Hematopoietic multipotent progenitor cell treated with erythropoietin and hydrocortisone succinate and interleukin-3 and kit ligand, for 4 days (in vitro differentiated cells): ENCODE measurements around the gene DNAJB6.

Source experiments
- DNase-seq: peaks from one replicate; pipeline ENCODE4 v3.0.0-alpha.2; 2015

Gene DNAJB6

DNA sequence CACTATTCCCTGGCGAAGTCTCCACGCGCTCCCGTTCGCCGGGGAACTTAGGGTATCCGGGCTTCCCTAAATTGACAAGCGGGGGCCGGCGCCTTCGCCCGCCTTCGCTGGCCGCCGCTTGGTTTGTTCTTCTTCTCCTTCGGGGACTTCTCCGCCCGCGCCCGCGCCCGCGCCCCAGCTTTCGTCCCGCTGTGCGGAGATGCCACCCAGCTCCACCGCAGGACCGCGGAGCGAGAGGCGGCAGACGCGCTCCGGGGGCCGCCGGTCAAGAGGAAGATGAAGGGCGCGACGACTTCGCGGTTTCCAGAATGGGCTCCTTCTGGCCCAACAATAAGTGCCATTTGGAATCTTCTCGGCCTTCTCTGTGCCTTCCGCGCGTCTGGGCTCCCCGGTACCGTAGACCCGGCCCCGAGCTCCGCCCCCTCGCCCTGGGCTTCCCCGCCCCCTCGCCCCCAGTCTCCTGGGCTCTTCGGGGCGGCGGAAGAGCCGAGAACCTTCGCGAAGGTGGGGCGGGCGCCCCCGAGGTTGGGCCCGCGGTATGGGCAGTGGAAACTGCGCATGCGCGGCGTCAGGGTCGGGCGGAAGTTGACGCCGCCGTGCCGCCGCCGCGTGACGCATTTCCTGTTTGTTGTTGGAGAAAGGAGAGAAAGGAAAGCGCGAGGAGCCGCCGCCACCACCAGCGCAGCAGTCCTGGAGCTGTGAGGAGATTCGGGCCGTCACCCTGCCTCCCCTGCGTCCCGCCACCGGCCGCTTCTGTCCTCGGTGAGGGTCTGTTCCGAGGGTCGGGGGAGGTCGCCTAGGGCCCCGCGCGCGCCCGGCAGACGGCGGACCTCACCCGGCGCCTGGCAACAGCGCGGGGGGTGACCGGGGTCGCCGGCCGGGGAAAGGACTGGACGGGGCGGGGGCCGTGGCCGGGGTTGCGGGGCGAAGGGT lies at the start of gene DNAJB6:
DNAJB6 (plus strand) TSS at position 622 of the 933 bp plus-strand sequence. CDS start 21,569 bp downstream, outside the sequence.
- DNase-seq: peak; percentile 97

DNA sequence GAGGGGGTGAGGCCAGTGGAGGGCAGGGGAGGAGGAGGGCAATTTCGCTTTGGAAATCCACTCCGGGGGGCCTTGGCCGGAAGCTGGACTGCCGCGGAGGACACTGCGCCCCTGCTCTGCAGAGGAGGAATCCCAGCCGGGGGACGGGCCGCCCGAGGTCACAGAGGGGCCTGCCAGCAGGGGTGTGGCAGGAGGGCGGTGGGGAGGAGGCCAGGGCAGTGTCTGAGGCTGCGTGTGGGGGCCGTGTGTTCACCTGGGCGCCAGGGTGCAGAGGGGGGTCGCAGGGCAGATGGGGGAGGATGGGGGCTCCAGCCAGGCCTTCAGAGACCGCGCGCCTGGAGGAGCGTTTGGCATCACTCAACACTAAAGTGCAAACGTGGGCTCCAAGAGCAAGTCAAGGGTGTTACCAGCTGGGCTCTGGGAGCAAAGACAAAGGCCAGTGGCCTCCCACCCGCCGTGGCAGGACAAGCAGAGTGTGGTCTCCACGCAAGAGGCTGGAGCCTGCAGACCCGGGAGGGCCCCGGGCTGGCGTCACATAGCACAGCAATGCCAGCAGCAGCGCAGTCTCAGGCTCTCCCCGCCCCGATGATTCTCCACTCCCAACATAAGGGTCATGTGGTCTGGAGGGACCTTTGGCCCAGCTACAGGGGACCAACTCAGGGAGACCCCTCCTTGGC lies 45.3 kb upstream of the DNAJB6 start:
- no peak for DNase-seq

DNA sequence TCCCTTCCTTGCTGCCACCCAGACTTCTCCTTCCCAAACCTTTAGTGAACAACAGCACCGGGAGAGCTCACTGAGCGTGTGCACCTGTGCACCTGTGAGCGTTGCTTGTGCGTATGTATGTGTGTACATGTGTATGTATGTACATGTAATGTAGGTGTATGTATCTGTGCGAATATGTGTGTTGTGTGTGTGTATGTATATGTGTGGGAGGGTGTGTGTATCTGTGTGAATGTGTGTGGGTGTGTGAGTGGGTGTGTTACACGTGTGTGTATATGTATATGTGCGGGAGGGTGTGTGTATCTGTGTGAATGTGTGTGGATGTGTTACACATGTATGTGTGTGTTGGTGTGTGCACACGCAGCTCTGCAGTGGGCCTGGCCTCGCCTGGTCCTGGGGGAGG lies 44.5 kb upstream of the DNAJB6 start:
- no peak for DNase-seq

DNA sequence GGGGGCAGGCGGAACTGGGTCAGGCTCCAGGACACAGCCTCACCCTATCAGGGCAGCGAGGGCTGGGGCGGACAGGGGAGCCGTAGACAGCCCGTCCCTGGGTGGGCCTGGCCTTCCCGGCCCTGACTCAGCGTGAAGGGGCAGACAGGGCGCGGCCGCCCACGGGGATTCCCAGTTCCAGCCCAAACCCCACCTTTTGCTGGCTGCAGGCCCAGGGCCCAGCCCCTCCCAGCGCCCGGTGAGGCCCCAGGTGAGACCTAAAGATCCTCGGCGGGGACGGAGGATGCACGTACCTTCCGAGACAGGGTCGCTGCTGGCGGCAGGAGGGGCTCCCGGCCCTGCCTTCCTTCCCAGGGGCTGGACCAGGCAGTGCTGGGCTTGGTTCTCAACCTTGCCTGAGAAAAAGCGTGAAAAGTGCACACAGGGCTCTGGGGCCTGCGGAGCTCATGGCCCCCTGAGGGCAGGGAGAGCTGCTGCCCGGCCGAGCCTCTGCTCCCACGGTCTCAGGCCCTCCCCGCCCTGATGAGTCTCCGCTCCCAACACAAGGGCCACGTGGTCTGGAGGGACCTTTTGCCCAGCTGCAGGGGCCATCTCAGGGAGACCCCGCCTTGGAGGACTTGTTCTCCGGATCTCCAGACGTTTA lies 43.9 kb upstream of the DNAJB6 start:
- DNase-seq: no peak

DNA sequence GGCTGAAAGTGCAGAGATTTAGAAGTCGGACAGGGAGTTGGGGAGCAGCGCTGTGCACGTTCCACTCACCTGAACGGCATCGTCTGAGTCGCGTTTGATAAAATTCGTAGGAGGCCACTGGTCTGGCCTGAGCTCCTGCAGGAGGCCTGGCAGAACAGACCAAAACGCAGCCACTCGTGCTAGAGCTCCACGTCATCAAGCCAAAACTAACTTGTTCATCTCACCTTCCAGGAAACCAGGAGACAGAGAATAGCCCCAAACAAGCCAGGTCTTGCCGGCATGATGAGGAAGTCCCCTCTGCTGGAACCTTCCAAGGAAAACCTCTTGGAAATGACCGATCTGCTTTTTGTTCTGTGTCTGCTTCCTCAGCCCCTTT lies 43.4 kb upstream of the DNAJB6 start:
- DNase-seq: no peak

DNA sequence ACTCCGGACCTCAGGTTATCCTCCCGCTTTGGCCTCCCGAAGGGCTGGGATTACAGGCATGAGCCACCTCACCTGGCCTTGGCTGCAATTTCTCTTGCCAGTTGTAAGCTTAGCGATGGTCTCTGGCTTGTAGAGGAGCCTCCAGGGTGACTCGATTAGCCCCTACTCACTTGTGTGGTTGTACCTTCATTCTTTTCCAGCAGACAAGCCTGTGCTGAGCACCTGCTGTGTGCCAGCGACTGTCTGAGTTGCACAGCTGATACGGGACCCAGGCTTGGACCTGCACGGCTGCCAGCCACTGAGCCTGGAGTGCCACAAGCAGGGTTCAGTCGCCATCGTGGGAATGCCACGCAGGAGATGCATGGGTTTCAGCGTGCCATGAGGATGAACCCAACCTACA lies 42.0 kb upstream of the DNAJB6 start:
- DNase-seq: no peak

DNA sequence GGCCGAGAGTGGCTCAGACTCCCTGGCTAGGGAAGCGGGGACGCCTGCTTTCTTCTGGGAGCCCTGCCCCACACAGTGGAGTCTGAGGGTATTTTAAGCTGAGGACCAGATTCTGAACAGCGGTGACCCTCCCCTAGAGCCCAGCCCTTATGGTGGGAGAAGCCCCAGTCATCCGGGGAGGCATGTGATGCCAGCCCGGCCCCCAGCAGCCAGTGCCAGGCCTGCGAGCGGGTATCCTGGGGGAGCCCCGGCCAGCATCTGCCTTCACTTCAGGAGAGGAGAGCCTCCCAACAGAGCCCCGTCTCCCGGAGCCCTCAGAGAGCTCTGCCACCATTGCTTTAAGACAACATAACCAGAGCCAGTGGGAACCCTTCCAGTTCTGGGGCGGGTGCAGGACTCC lies 41.5 kb upstream of the DNAJB6 start:
- DNase-seq: no peak

DNA sequence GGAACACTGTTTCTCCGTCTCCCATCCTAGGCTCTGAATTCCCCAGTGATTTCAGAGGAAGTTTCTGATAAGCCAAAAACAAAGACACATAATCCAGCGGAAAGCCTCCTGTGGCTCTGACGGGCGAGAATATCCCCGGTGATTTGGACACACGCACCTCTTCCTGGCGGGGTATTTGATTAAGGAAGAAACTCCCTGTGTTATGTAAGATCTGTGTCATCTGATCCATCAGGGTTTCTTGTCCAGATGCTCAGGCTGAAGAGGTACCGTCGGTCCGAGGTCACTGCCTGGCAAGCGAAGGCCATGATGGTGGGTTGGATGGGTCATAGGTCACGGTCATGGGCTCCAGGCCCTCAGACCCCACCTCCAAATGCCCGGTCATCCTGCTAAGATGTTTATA lies 39.6 kb upstream of the DNAJB6 start:
- DNase-seq: no peak

DNA sequence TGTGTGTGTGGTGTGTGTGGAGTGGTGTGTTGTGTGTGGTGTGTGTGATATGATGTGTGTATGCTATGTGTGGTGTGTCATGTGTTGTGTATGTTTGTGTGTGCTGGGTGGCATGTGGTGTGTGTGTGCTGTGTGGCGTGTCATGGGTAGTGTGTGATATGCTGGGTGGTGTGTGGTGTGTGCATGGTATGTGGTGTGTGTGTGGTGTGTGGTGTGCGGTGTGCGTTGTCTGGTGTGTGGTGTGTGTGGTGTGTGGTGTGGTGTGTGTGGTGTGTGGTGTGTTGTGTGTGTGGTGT lies 37.5 kb upstream of the DNAJB6 start:
- DNase-seq: no peak

DNA sequence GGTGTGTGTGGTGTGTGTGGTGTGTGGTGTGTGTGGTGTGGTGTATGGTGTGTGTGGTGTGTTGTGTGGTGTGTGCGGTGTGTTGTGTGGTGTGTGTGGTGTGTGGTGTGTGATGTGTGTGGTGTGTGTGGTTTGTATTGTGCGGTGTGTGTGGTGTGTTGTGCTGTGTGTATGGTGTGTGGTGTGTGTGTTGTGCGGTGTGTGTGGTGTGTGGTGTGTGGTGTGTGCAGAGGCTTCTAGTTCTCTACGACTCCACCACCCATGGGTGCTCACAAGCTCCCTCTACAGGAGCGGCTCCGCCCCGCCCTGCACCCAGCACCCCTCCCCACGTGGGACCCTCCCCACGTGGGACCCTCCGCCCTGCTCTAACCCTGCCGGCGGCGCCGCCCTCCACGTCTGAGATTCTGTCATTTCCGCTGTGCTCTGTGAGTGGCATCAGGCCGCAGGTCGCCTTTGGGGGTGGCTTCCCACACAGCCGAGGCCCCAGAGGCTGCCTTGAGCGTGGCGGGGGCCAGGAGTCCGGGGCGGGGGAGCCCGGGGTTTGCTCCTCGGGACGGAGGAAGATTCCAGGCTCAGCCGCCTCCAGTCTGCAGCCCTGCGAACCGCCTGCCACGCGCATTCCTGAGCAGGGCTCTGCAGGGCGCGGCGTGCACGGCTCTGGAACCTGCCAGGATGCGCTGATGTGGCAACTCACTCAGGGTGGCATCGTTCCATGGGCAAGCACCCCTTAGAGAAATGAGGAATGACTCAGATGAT lies 37.0 kb upstream of the DNAJB6 start:
- DNase-seq: peak; percentile 54

DNA sequence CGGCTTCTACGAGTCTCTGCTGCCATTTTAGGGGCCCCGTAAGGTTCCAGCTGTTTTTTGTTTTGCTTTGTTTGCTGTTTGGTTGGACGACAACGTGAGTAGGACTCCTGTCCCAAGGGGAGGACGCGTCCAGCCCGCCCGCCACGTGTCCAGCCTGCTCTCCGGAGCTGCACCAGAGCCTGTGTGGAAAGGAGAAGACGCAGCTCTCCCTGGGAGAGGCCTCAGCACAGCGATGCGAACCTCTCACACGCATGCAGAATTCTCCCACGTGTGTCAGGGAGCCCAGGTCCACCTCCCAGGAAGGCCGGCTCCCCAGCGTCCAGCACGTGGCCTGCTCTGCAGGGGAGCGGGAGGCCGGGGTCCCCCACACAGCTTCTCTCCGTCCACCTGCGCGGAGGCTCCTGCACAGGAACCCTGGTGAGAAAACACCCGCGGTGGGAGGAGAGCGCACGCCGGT lies 36.4 kb upstream of the DNAJB6 start:
- no peak for DNase-seq

DNA sequence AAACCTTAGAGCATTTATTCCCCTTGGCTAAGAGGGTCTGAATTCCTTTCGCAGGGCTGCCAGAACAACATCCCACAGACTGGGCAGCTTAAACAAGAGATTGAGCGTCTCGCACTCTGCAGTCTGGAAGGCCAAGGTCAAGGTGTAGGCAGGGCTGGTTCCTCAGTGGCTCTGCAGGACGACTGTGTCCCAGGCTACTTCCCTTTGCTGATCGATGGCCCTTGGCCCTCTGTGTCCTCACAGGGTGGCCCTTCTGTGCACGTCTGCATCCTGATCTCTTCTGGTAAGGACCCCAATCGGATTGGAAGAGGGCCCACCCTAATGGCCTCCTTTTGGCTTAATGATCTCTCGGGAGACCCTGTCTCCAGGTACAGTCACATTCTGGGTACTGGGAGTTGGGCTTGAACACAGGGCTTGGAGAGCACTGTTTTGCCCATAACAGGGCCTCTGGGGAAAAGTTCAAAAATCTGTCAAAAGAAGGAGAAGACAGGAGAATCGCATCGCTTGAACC lies 35.1 kb upstream of the DNAJB6 start:
- no peak for DNase-seq

DNA sequence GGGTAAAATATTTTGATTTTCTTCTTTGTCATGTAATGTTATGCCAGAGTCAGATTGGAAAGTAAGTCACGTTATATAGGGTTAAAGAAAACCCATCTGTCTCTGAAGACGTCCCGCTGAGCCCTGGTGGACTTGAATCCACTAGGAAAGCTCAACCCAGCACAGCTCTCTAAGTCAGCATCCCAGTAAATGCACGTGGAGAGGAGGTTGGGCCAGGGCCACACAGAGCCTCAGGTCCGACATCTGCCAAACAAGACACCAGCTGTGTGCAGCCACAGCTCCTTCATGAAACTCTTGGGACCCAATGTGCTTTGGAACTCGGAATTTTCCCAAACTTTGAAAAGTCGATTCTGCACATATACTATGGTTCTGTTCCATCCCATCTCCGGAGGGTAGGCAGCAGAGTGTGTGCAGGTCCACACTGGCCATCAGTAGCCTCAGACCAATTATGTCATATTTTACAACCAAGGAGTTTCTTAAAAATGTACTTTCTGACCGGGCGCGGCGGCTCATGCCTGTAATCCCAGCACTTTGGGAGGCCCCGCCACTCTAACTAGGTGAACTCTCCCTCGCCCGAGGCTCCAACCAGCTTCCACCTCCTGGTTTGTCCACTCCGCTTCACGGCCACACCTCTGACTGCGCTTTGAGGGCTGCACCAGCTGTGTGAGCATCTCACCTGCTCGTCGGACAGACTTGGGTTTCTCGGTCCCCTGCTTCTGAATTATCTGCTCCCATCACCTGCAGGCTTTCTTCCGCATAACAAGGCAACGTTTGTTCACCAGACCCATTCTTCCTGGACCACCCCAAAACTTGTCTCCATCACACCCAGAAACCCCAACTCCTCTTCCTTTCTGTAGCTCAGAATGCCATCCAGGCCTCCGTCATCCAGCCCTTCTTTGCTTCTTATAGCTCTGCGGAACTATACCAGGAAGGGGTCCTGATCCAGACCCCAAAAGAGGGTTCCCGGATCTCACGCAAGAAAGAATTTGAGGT lies 29.7 kb upstream of the DNAJB6 start:
- no peak for DNase-seq

DNA sequence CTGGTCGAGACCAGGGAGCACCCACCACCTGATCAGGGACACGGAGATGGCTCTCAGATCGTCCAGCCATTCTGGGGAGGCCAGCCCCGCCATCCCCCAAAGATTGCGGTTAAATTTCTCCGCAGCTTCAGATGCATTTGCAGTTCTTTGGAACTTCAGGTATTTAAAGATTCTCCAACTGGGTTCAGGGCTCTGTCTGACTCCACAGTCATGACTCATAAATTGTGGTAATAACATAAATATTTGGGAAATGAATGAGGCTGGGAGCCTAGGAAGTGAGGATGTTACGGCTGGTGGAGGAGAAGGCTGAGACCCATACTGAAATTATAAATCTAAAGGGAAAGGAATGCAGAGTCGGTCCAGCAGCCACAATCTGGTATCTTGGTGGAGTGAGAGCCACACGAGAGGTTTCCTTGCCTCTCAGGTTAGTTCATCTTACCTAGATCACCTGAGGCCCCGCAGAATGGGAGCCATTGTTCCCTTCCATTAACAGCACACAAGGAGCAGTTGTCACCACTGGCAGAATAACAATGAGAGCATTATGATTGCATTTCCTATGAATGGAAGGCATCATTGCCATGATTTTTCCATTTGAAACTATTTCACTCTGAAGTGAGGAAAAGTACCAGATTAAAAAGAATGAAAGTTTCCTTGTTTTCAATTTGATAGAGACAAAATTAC lies 26.7 kb upstream of the DNAJB6 start:
- DNase-seq: no peak

DNA sequence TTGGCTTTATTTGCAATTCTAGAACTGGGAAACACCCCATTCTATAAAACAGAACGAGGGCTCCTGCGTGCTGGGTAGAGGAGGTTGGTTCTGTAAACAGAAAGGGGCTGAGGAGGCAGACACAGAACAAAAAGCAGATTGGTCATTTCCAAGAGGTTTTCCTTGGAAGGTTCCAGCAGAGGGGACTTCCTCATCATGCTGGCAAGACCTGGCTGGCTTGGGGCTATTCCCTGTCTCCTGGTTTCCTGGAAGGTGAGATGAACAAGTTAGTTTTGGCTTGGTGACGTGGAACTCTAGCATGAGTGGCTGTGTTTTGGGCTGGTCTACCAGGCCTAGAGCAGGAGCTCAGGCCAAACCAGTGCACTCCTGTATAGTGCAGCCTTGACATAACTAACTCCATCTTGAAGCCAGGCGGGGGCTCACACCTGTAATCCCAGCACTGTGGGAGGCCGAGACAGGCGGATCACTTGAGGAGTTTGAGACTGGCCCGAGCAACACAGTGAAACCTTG lies 26.1 kb upstream of the DNAJB6 start:
- DNase-seq: no peak

DNA sequence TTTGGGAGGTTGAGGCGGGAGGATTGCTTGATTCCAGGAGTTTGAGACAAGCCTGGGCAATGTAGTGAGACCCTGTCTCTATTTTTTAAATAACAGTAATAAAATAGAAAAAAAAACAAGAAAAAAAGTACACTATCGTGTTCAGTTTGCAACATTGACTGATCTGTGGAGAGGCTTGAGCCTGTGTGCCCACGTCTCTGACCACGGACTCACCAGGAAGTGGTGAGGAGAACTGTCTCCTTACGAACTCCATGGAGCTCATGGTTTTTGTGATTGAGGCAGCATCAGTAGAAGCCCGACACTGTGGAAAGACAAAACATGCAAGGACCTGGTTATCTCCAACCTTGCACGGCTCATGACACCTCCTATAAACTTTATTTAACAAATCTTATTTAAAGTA lies 23.9 kb upstream of the DNAJB6 start:
- DNase-seq: peak; percentile 46

DNA sequence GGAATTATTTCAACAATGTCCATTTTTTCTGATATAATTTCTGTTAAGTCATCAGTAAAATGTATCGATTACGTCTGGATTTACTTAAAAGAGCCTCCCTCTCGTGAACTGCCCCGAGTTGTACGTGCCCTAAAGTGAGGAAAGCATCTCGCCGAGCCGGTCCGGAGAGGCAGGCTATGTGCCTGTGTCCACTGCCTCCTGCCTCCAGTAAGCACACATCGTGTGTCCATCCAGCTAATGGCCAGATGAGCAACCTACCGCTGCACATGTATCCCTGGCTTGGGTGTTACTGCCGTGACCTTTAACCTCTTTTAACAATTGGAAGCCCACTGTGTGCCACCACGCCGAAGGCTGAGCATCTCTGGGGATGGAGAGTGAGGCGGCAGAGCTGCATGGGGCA lies 23.2 kb upstream of the DNAJB6 start:
- DNase-seq: no peak

DNA sequence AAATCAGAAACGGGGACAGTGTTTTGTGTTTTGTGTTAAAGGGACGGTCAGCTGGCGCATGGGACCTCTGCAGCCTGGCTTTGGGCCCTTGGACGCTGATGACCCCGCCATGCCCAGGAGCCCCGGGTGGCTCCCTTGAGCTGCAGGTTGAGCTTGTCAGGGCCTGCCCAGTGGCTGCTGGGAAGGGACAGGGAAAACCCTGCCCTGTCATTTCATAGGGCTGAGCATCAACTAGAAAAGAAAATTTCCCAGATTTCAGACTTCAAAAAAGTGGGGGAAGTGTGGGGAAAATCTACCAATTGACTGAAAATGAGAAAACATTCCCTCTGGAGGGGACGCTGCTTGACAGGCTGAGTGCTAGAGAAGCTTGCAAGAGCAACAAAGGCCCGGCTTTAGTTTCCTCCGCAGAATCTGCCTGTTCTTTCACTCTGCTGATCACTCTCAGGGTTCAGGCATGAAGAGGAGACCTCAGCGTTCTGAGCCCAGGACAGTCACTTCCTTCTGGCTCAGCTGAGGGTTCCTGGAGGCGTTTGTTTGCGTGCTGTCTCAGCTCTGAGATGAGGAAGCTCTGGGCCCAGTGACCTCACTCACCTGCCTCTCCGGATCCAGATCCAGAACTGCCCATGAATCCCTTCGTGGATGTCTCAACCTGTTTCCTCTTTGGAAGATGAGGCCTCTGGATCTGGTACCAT lies 18.6 kb upstream of the DNAJB6 start:
- peak; percentile 79 for DNase-seq

DNA sequence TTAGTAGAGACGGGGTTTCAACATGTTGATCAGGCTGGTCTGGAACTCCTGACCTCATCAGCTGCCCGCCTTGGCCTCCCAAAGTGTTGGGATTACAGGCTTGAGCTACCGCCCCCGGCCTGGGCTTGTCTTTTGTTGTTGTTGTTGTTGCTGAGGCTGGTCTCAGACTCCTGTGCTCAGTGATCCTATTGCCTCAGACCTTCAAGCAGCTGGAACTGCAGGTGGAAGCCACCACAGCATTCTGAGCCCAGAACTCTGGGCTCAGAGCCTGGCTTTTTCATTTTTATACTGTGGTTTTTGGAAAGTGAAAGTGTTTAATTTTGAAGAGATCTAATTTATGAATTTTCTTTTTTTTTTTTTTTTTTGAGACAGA lies 16.2 kb upstream of the DNAJB6 start:
- DNase-seq: peak; percentile 47

DNA sequence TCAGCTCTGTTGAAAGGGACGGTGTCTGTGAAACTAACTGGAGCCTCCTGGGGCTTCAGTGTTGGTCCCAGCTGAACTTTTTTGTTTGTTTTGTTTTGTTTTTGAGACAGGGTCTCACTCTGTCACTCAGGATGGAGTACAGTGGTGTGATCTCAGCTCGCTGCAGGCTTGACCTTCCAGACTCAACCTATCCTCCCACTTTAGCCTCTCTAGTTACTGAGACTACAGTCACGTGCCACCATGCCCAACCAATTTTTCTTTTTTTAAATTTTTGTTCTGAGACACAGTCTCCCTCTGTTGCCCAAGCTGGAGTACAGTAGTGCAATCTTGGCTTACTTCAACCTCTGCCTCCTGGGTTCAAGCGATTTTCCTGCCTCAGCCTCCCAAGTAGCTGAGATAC lies 13.4 kb upstream of the DNAJB6 start:
- DNase-seq: no peak
